SU-DHL-6 (cell line): ENCODE data around the gene GRAP.

Source experiments
- H2AFZ ChIP-seq: fragments of 200-600 bp; sonication (generic); 2 replicates; pipeline ENCODE4 v1.6.1; 2014; ENCODE audit warnings: low read depth, mild to moderate bottlenecking, moderate library complexity, mixed read lengths, antibody characterized with exemption, low read length; ENCODE audit not compliant: severe bottlenecking
- H3F3A ChIP-seq: fragments of 200-600 bp; shearing (Covaris generic); 2 replicates; pipeline ENCODE4 v1.6.0; 2016; ENCODE audit warnings: antibody characterized with exemption, mild to moderate bottlenecking; ENCODE audit not compliant: insufficient read depth
- H3K27ac ChIP-seq: fragments of 200-600 bp; sonication (generic); 2 replicates; pipeline ENCODE4 v1.5.1; 2016; ENCODE audit warnings: low read depth, mild to moderate bottlenecking, low read length, moderate library complexity, mixed read lengths
- H3K27me3 ChIP-seq: fragments of 200-600 bp; sonication (generic), shearing (Covaris generic); 2 replicates; pipeline ENCODE4 v1.6.0; 2014; ENCODE audit warnings: mild to moderate bottlenecking, low read length
- H3K36me3 ChIP-seq: fragments of 200-600 bp; sonication (generic); 2 replicates; pipeline ENCODE4 v1.6.1; 2014; ENCODE audit warnings: mild to moderate bottlenecking, low read length, mixed read lengths
- H3K4me2 ChIP-seq: fragments of 300-600, 200-600 bp; shearing (Covaris generic), sonication (generic); 2 replicates; pipeline ENCODE4 v1.6.0; 2014; ENCODE audit warnings: low read length, low read depth, mild to moderate bottlenecking; ENCODE audit not compliant: poor library complexity, severe bottlenecking
- H3K4me3 ChIP-seq: fragments of 200-600 bp; sonication (generic); 2 replicates; pipeline ENCODE4 v1.5.1; 2014; ENCODE audit warnings: antibody characterized with exemption, low read length, mild to moderate bottlenecking, mixed read lengths; ENCODE audit not compliant: insufficient read depth, poor library complexity, severe bottlenecking
- H3K79me2 ChIP-seq: fragments of 200-600 bp; sonication (generic); 2 replicates; pipeline ENCODE4 v1.6.1; 2014; ENCODE audit warnings: mild to moderate bottlenecking, low read length, moderate library complexity; ENCODE audit not compliant: insufficient read depth
- H3K9ac ChIP-seq: fragments of 200-600 bp; sonication (generic); 2 replicates; pipeline ENCODE4 v1.7.0; 2014; ENCODE audit warnings: mild to moderate bottlenecking, low read length
- H3K9me2 ChIP-seq: fragments of 200-600 bp; sonication (generic); replicated peaks from 2 replicates; pipeline ENCODE4 v1.6.1; 2014; ENCODE audit warnings: low read length; ENCODE audit not compliant: insufficient read depth
- H3K9me3 ChIP-seq: fragments of 200-600 bp; sonication (generic); 2 replicates; pipeline ENCODE4 v1.6.1; 2014; ENCODE audit warnings: low read length, mixed read lengths; ENCODE audit not compliant: insufficient read depth
- H4K20me1 ChIP-seq: fragments of 200-600 bp; sonication (generic); 2 replicates; pipeline ENCODE4 v1.6.1; 2014; ENCODE audit warnings: low read depth, mild to moderate bottlenecking, antibody characterized with exemption, low read length, moderate library complexity, mixed read lengths
- CTCF ChIP-seq: fragments of 200-600 bp; sonication (generic); IDR thresholded peaks from one replicate; pipeline ENCODE4 v1.5.1; 2017; ENCODE audit warnings: antibody characterized with exemption, mild to moderate bottlenecking, low read length, moderate library complexity; ENCODE audit not compliant: insufficient read depth, poor library complexity, severe bottlenecking
- EZH2phosphoT487 ChIP-seq: fragments of 200-600 bp; sonication (generic), shearing (Covaris generic); conservative IDR thresholded peaks from 2 replicates; pipeline ENCODE4 v1.6.1; 2018; ENCODE audit warnings: mild to moderate bottlenecking, antibody characterized with exemption, low read length, moderate library complexity, mixed read lengths

The GRAP gene

DNA sequence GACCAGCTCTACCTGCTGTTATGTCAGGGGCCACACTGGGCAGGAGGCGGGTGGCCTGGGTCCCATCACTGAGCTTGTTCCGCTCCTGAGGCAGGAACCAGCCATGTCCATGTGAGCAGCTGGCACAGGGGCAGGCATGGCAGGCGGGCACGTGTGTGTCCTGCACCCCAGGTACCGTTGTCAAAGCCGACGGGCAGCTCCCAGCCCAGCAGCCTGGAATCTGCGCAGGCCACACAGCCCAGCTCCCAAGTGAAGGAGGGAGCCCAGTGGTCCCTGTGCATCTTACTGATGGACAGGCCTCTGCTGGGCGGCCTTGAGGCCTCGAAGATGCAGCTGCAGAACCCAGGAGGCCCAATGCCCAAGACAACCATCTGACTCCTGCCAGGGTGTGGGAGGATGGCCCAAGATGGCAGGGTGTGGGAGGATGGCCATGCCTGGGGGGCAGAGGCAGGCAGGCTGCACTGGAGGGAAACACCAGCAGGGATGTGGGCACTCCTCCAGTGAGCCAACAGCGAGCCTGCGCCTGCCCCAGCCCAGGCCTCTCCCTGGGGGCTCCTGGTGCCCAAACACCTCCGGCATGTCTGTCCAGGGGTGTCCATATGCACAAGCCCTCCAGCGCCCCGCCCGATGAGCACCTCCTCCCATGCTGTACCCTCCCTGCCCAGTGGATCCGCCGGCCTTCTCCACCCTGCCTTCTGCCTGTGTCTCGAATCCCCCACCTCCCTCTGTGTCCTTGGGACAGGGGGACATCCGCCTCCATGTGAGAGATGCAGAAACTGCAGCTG is 55.0 kb downstream of the GRAP start:
- H4K20me1 ChIP-seq: no peaks in the 10 kb centered on the region; the same call in 1 of the 2 replicates
- TF ChIP-seq EZH2phosphoT487 (no peak), CTCF (no peak)
- no peaks in the 10 kb centered on the region for H3K27me3 ChIP-seq
- no peak overlapping the region for H2AFZ ChIP-seq
- peaks cover 7% of the 10 kb centered on the region; the same call in 1 of the 2 replicates for H3K9me3 ChIP-seq
- H3F3A ChIP-seq: no peaks in the 10 kb centered on the region
- H3K4me3 ChIP-seq: no peak overlapping the region
- H3K9ac ChIP-seq: no peak overlapping the region
- H3K27ac ChIP-seq: no peak overlapping the region
- peaks cover 13% of the 10 kb centered on the region; the same call in 1 of the 2 replicates for H3K36me3 ChIP-seq
- no peaks in the 10 kb centered on the region for H3K9me2 ChIP-seq
- H3K4me2 ChIP-seq: no peak overlapping the region
- peaks cover 37% of the 10 kb centered on the region for H3K79me2 ChIP-seq

DNA sequence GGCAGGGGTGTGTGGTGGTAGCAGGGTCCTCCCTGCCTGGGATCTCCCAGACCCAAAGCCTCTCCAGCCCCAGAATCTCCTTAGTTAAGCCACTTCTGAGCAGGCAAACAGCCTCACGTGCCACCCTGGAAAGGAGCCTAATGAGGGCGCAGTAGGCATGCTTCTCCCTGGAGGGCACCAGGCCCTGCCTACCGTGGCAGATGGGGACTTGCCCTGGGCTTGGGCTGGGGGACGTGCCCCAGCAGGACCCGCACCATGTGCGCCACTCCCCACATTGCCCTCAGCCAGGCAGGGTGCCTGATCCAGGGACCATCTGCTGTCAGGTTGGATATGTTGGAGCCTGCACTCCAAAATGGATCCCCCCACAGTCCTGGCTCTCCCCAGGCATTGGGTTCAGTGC is 56.4 kb downstream of the GRAP start:
- Histone ChIP-seq H3K36me3 (peaks cover 6% of the 10 kb centered on the region; the same call in 1 of the 2 replicates), H3K27ac (no peak overlapping the region), H3K4me2 (no peak overlapping the region), H3K9me2 (no peaks in the 10 kb centered on the region), H3K9me3 (no peaks in the 10 kb centered on the region), H4K20me1 (no peaks in the 10 kb centered on the region; the same call in 1 of the 2 replicates), H3K79me2 (peaks cover 25% of the 10 kb centered on the region), H2AFZ (no peak overlapping the region), H3F3A (no peaks in the 10 kb centered on the region), H3K9ac (no peak overlapping the region), H3K27me3 (no peaks in the 10 kb centered on the region), H3K4me3 (no peak overlapping the region)
- TF ChIP-seq CTCF (no peak), EZH2phosphoT487 (no peak)

DNA sequence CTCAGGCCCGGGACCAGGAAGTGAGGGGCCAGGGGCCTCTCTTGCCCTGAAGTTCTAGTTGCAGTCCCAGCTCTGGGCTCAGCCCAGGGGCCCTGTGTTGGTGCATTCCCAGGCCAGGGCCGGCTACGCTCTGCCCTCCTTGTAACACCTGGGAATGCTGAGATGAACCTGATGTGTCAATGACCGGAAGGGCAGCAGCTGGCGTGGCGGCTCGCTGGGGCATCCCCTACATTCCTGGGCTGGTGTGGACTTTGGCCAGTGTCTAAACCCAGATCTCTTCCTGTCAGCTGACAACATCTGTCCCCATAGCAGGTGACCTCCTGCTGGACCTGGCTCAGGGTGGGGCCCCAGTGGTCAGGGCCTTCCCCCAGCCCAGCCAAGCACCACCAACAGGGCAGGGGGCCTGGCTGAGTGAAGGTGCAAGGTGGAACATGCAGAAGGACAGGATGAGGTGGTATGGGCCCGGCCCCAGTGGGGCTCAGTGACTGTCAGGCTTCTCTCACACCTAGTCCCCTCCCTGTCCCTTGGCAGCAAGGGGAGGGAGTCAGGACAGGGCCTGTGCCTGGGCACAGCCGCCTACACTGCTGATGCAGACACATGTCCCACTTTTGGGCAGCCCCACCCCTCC is 58.1 kb downstream of the GRAP start:
- Histone ChIP-seq H3K9ac (no peak overlapping the region), H3K9me3 (no peaks in the 10 kb centered on the region), H3K36me3 (no peaks in the 10 kb centered on the region), H3K79me2 (peaks cover 12% of the 10 kb centered on the region), H3K27ac (no peak overlapping the region), H3K27me3 (no peaks in the 10 kb centered on the region), H2AFZ (no peak overlapping the region), H4K20me1 (no peaks in the 10 kb centered on the region; the same call in 1 of the 2 replicates), H3K4me3 (no peak overlapping the region), H3K9me2 (no peaks in the 10 kb centered on the region), H3F3A (no peaks in the 10 kb centered on the region), H3K4me2 (no peak overlapping the region)
- TF ChIP-seq EZH2phosphoT487 (no peak), CTCF (no peak)
